ENCODE results near the gene TAS1R1.
A peak's percentile ranks its signal among the peaks of the same experiment; 100 is the strongest.

Gene TAS1R1

DNA sequence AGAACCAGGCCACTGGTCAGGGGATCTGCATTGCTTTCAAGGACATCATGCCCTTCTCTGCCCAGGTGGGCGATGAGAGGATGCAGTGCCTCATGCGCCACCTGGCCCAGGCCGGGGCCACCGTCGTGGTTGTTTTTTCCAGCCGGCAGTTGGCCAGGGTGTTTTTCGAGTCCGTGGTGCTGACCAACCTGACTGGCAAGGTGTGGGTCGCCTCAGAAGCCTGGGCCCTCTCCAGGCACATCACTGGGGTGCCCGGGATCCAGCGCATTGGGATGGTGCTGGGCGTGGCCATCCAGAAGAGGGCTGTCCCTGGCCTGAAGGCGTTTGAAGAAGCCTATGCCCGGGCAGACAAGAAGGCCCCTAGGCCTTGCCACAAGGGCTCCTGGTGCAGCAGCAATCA is 19.7 kb downstream of the TAS1R1 start:
- DNase-seq, result no peak

- no peak for DNase-seq
Observed at GRCh38 chr1:6577831-6578525, 22.9 kb downstream of the TAS1R1 start.

- no peak for DNase-seq
Observed at GRCh38 chr1:6578624-6579373, 23.7 kb downstream of the TAS1R1 start.

DNA sequence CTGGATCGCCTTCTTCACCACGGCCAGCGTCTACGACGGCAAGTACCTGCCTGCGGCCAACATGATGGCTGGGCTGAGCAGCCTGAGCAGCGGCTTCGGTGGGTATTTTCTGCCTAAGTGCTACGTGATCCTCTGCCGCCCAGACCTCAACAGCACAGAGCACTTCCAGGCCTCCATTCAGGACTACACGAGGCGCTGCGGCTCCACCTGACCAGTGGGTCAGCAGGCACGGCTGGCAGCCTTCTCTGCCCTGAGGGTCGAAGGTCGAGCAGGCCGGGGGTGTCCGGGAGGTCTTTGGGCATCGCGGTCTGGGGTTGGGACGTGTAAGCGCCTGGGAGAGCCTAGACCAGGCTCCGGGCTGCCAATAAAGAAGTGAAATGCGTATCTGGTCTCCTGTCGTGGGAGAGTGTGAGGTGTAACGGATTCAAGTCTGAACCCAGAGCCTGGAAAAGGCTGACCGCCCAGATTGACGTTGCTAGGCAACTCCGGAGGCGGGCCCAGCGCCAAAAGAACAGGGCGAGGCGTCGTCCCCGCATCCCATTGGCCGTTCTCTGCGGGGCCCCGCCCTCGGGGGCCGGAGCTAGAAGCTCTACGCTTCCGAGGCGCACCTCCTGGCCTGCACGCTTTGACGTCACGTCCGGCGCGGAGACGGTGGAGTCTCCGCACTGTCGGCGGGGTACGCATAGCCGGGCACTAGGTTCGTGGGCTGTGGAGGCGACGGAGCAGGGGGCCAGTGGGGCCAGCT is 24.4 kb downstream of the TAS1R1 start, which contains the start of gene ZBTB48:
TSS of gene ZBTB48 (plus strand) at position 621 of the 745 bp plus-strand sequence. CDS start 616 bp downstream, outside the sequence.
- peak; percentile 98 for DNase-seq

- no peak for DNase-seq
Observed at GRCh38 chr1:6580119-6580592, 25.0 kb downstream of the TAS1R1 start.

GRCh38 chr1:6580593-6581409 is 25.7 kb downstream of the TAS1R1 start:
- DNase-seq, result no peak

DNA sequence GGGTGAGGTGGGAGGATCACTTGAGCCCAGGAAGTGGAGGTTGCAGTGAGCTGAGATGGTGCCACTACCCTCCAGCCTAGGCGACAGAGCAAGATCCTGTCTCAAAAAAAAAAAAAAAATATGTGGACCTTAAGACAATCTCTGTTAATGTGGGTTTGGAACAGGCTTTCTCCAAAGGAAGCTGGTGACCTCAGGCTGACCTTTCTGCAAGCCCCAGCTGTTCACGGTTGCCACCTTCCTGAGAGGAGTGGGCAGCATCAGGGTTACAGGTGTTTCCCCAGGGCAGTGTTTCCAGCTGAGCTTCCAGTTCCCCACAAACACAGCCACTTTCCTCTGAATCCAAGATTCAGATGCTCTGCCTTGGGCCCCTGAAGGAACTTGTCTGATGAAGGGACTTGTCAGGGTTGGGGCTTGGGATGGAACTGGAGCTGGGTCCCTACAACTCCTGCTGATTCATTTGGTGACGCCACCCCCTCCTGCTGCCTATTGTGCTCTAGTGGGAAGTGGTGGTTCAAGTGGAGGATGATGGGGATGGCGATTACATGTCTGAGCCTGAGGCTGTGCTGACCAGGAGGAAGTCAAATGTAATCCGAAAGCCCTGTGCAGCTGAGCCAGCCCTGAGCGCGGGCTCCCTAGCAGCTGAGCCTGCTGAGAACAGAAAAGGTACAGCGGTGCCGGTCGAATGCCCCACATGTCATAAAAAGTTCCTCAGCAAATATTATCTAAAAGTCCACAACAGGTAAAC is 26.6 kb downstream of the TAS1R1 start:
- no peak for DNase-seq

DNA sequence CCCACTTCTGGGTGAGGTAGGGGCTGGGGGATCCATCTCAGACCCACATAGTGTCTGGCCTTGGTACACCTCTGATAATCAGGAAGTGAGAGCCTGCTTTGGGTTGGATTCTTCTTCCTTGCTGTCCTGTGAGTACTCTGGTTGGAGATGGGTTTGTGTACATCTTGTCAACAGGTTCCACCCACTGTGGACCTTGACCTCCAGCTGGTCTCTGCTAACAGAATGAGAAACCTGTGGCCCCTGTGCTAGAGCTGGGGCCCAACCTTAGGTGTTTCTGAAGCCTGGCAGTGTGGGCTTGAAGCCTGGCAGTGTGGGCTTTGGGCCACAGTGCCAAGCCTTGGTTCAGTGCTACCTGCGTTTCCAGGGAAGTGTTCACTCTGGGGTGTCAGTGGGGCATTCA is 27.3 kb downstream of the TAS1R1 start:
- DNase-seq, result no peak

- DNase-seq, result no peak
Observed at GRCh38 chr1:6584126-6585080, 29.3 kb downstream of the TAS1R1 start.

DNA sequence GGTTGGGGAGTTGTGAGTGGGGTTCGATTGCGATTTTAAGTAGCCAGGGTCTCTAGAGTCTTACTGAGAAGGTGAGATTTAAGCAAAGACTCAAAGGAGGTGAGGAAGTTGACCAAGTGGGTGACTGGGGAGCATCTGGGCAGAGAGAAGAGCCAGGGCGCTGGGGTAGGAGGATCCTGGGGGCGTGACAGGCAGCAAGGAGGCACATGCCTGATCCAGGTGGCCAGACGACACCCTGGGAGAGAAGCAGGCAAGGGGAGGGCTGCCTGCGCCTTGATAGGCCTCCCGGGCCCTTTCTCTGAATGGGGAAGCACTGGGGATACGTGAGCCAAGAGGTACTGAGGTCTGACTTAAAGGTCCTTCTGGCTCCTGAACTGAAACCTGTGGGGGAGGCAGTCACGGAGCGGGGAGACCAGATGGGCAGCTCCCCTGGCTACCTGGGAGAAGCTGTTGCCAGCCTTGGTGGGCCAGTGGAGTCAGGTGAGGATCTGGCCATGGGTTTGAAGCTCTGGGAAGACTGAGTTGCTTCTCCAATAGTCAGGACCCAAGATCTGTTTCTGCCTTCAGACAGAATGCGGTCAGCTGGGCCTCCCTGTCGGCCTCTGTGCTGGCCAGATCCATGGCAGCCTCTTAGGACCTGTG is 30.1 kb downstream of the TAS1R1 start:
- no peak for DNase-seq

DNA sequence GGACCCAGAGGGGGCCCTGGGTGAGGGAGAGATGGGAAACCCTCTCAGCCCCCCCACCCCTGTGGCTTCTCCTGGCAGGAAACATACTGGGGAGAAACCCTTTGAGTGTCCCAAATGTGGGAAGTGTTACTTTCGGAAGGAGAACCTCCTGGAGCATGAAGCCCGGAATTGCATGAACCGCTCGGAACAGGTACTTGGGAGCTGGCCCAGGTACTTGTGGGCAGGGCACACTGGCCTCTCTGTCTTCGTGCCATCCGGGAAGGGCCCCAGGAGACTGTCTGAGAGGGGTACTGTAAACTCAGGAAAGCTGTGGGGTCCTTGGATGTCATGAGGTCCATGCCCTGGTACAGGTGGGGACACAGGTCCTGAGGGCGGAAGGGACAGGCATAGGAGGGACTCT is 30.7 kb downstream of the TAS1R1 start:
- DNase-seq, result no peak

GRCh38 chr1:6586404-6586816 is 31.3 kb downstream of the TAS1R1 start:
- no peak for DNase-seq

- DNase-seq, result no peak
Observed at GRCh38 chr1:6587261-6588005, 32.3 kb downstream of the TAS1R1 start.

GRCh38 chr1:6588128-6588892 is 33.2 kb downstream of the TAS1R1 start:
- no peak for DNase-seq

DNA sequence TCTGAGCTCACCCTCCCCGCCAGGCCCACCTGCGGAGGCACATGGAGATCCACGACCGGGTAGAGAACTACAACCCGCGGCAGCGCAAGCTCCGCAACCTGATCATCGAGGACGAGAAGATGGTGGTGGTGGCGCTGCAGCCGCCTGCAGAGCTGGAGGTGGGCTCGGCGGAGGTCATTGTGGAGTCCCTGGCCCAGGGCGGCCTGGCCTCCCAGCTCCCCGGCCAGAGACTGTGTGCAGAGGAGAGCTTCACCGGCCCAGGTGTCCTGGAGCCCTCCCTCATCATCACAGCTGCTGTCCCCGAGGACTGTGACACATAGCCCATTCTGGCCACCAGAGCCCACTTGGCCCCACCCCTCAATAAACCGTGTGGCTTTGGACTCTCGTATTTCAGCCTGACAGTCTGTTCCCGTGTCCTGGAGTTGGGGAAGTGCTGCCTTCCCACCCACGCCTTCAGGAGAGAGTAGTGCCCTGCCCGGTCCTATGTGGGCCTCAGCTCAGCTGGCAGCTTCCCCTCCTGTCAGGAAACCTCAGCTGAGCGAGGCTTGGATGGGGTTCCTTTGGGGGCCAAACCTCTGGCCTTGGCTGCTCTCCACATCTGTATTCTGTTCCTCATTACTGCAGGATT is 33.9 kb downstream of the TAS1R1 start:
- no peak for DNase-seq

DNA sequence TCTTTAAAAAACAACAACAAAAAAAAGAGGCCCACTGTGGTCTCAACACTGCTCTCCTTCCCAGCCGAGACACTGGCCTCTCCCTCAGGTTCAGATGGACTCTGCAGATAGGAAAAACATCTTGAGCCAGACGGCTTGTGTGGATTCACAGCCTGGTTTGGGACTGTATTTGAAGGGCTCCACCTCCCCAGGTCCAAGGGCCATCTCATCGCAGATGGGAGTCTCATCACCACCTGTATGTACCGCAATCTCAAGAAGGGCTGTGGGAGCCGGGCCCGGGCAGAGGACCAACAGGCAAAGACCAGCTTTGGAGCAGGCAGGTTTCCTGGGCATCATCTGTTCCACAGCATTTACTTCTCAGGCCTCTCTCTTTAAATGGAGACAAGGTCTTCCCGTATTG is 34.9 kb downstream of the TAS1R1 start:
- DNase-seq, result no peak

- no peak for DNase-seq
Observed at GRCh38 chr1:6591222-6591621, 36.1 kb downstream of the TAS1R1 start.

GRCh38 chr1:6591644-6592043 is 36.5 kb downstream of the TAS1R1 start:
- no peak for DNase-seq

Measured in activated CD8-positive, alpha-beta memory T cell treated with anti-CD3 and anti-CD28 coated beads, Interleukin-2, amount 50 U/mL, for 48 hours (primary cell).